Activated CD4-positive, alpha-beta T cell treated with anti-CD3 and anti-CD28 coated beads for 48 hours (primary cell): ENCODE measurements around the gene DNPH1.

Experiments used
- DNase-seq: peaks from one replicate; pipeline ENCODE4 v3.0.0-alpha.2; 2020

DNPH1 gene

GRCh38 chr6:43180058-43180457 lies 49.2 kb downstream of the DNPH1 start:
- DNase-seq = no peak

- DNase-seq = no peak
These were observed 50.1 kb downstream of the DNPH1 start for GRCh38 chr6:43178951-43179830.

- DNase-seq = no peak
These were observed 51.1 kb downstream of the DNPH1 start for GRCh38 chr6:43178150-43178549.

GRCh38 chr6:43176423-43176786 lies 52.9 kb downstream of the DNPH1 start:
- no peak for DNase-seq

- DNase-seq = no peak
These were observed 53.4 kb downstream of the DNPH1 start for GRCh38 chr6:43175676-43176422.
